Activated T-cell treated with anti-CD3 and anti-CD28 coated beads, Interleukin-2, amount 50 U/mL, for 24 hours (primary cell): ENCODE measurements around the gene MRPS5.

ENCODE experiments used
- DNase-seq: peaks from one replicate; pipeline ENCODE4 v3.0.0-alpha.2; 2020
- H3K27ac Mint-ChIP-seq: 2 replicates; pipeline ENCODE4 v1.8.0; 2020; ENCODE audit warnings: mild to moderate bottlenecking, mixed read lengths
- H3K27me3 Mint-ChIP-seq: 2 replicates; pipeline ENCODE4 v1.8.0; 2020; ENCODE audit warnings: mixed read lengths
- H3K36me3 Mint-ChIP-seq: 2 replicates; pipeline ENCODE4 v1.8.0; 2020; ENCODE audit warnings: low read depth, mixed read lengths
- H3K4me1 Mint-ChIP-seq: 2 replicates; pipeline ENCODE4 v1.8.0; 2020; ENCODE audit warnings: low read depth, mixed read lengths
- H3K4me3 Mint-ChIP-seq: 2 replicates; pipeline ENCODE4 v1.8.0; 2020; ENCODE audit warnings: mild to moderate bottlenecking, moderate library complexity, mixed read lengths
- H3K9me3 Mint-ChIP-seq: 2 replicates; pipeline ENCODE4 v1.8.0; 2020; ENCODE audit warnings: mixed read lengths

Gene MRPS5

GRCh38 chr2:95050385-95051300, 71.0 kb downstream of the MRPS5 start:
- peaks cover 77% of the 10 kb centered on the region for H3K4me1 Mint-ChIP-seq
- H3K4me3 Mint-ChIP-seq, result no peak overlapping the region
- no peaks in the 10 kb centered on the region for H3K9me3 Mint-ChIP-seq
- H3K27me3 Mint-ChIP-seq, result no peaks in the 10 kb centered on the region
- peaks cover 34% of the 10 kb centered on the region for H3K36me3 Mint-ChIP-seq
- no peak for DNase-seq
- H3K27ac Mint-ChIP-seq, result peak overlapping the region; percentile 73

GRCh38 chr2:95049961-95050360, 71.6 kb downstream of the MRPS5 start:
- peaks cover 77% of the 10 kb centered on the region for H3K4me1 Mint-ChIP-seq
- peak overlapping the region; percentile 73 for H3K27ac Mint-ChIP-seq
- H3K27me3 Mint-ChIP-seq, result no peaks in the 10 kb centered on the region
- H3K4me3 Mint-ChIP-seq, result no peak overlapping the region
- DNase-seq, result no peak
- H3K36me3 Mint-ChIP-seq, result peaks cover 34% of the 10 kb centered on the region
- H3K9me3 Mint-ChIP-seq, result no peaks in the 10 kb centered on the region

- Mint-ChIP-seq H3K27ac (no peak overlapping the region), H3K4me1 (peaks cover 75% of the 10 kb centered on the region), H3K4me3 (no peak overlapping the region)
These were observed 72.0 kb downstream of the MRPS5 start for GRCh38 chr2:95049683-95049955.

GRCh38 chr2:95048825-95049682, 72.6 kb downstream of the MRPS5 start:
- Mint-ChIP-seq H3K27me3 (no peaks in the 10 kb centered on the region), H3K4me1 (peaks cover 72% of the 10 kb centered on the region), H3K9me3 (no peaks in the 10 kb centered on the region), H3K4me3 (no peak overlapping the region), H3K27ac (peak overlapping the region; percentile 37), H3K36me3 (peaks cover 36% of the 10 kb centered on the region)
- DNase-seq, result no peak

More at GRCh38 chr2:95049683-95049955, 72.0 kb downstream of the MRPS5 start:
- peaks cover 34% of the 10 kb centered on the region for H3K36me3 Mint-ChIP-seq
- no peak for DNase-seq
- no peaks in the 10 kb centered on the region for H3K9me3 Mint-ChIP-seq
- H3K27me3 Mint-ChIP-seq, result no peaks in the 10 kb centered on the region

- H3K4me1 Mint-ChIP-seq, result peaks cover 73% of the 10 kb centered on the region
- H3K36me3 Mint-ChIP-seq, result peaks cover 30% of the 10 kb centered on the region
- H3K27ac Mint-ChIP-seq, result peak overlapping the region; percentile 37
- DNase-seq, result no peak
- H3K27me3 Mint-ChIP-seq, result no peaks in the 10 kb centered on the region
- H3K9me3 Mint-ChIP-seq, result no peaks in the 10 kb centered on the region
- no peak overlapping the region for H3K4me3 Mint-ChIP-seq
These were observed 73.7 kb downstream of the MRPS5 start for GRCh38 chr2:95047629-95048510.

- Mint-ChIP-seq H3K9me3 (no peaks in the 10 kb centered on the region), H3K36me3 (peaks cover 19% of the 10 kb centered on the region), H3K27me3 (no peaks in the 10 kb centered on the region), H3K27ac (peak overlapping the region; percentile 56), H3K4me1 (peaks cover 72% of the 10 kb centered on the region), H3K4me3 (no peak overlapping the region)
- no peak for DNase-seq
These were observed 75.1 kb downstream of the MRPS5 start for GRCh38 chr2:95046371-95047112.

- DNase-seq, result no peak
- Mint-ChIP-seq H3K27me3 (no peaks in the 10 kb centered on the region), H3K9me3 (peaks cover 2% of the 10 kb centered on the region), H3K36me3 (peaks cover 10% of the 10 kb centered on the region), H3K27ac (no peak overlapping the region), H3K4me3 (no peak overlapping the region), H3K4me1 (peaks cover 70% of the 10 kb centered on the region)
These were observed 77.0 kb downstream of the MRPS5 start for GRCh38 chr2:95044601-95045000.

- no peak for DNase-seq
- H3K9me3 Mint-ChIP-seq, result peaks cover 12% of the 10 kb centered on the region
- H3K27me3 Mint-ChIP-seq, result no peaks in the 10 kb centered on the region
- peaks cover 81% of the 10 kb centered on the region for H3K4me1 Mint-ChIP-seq
- H3K27ac Mint-ChIP-seq, result peak overlapping the region; percentile 75
- peaks cover 10% of the 10 kb centered on the region for H3K36me3 Mint-ChIP-seq
- H3K4me3 Mint-ChIP-seq, result no peak overlapping the region
These were observed 78.1 kb downstream of the MRPS5 start for GRCh38 chr2:95043300-95044093.

GRCh38 chr2:95042472-95043271, 78.9 kb downstream of the MRPS5 start:
- H3K27ac Mint-ChIP-seq, result peak overlapping the region; percentile 75
- H3K4me3 Mint-ChIP-seq, result no peak overlapping the region
- peaks cover 20% of the 10 kb centered on the region for H3K9me3 Mint-ChIP-seq
- peaks cover 17% of the 10 kb centered on the region for H3K36me3 Mint-ChIP-seq
- H3K4me1 Mint-ChIP-seq, result peaks cover 85% of the 10 kb centered on the region
- H3K27me3 Mint-ChIP-seq, result no peaks in the 10 kb centered on the region
- DNase-seq, result no peak

GRCh38 chr2:95041824-95042442, 79.7 kb downstream of the MRPS5 start:
- DNase-seq, result no peak
- peaks cover 27% of the 10 kb centered on the region for H3K9me3 Mint-ChIP-seq
- H3K4me1 Mint-ChIP-seq, result peaks cover 86% of the 10 kb centered on the region
- peaks cover 19% of the 10 kb centered on the region for H3K36me3 Mint-ChIP-seq
- H3K27ac Mint-ChIP-seq, result peak overlapping the region; percentile 60
- H3K27me3 Mint-ChIP-seq, result no peaks in the 10 kb centered on the region
- no peak overlapping the region for H3K4me3 Mint-ChIP-seq

- no peak for DNase-seq
- peak overlapping the region; percentile 60 for H3K27ac Mint-ChIP-seq
- no peak overlapping the region for H3K4me3 Mint-ChIP-seq
- H3K4me1 Mint-ChIP-seq, result peaks cover 87% of the 10 kb centered on the region
- H3K9me3 Mint-ChIP-seq, result peaks cover 34% of the 10 kb centered on the region
- peaks cover 19% of the 10 kb centered on the region for H3K36me3 Mint-ChIP-seq
- H3K27me3 Mint-ChIP-seq, result no peaks in the 10 kb centered on the region
These were observed 80.4 kb downstream of the MRPS5 start for GRCh38 chr2:95041060-95041823.

- peaks cover 85% of the 10 kb centered on the region for H3K4me1 Mint-ChIP-seq
- H3K27me3 Mint-ChIP-seq, result no peaks in the 10 kb centered on the region
These were observed 81.2 kb downstream of the MRPS5 start for GRCh38 chr2:95040426-95040825.

More at GRCh38 chr2:95040426-95040825, 81.2 kb downstream of the MRPS5 start:
- peak overlapping the region; percentile 37 for H3K27ac Mint-ChIP-seq
- H3K4me3 Mint-ChIP-seq, result no peak overlapping the region
- H3K9me3 Mint-ChIP-seq, result peaks cover 34% of the 10 kb centered on the region
- DNase-seq, result no peak
- peaks cover 15% of the 10 kb centered on the region for H3K36me3 Mint-ChIP-seq
